NCI-H2196 treated with DMSO at 0.1 percent for 48 hours (cell line): Measurements from ENCODE around the gene ONECUT3.
"Not testable (repeated sequence)": the region's sequence is repeated elsewhere in the genome, so short reads cannot be mapped to it uniquely, and the experiment has no call there.

Experiments used
- DNase-seq: peaks from one replicate; lab custom pipeline; 2025; ENCODE audit not compliant: unreplicated experiment; lab: John Stamatoyannopoulos, UW

The ONECUT3 gene

GRCh38 chr19:1752757-1753728, at the start of gene ONECUT3:
Gene ONECUT3 (plus strand): TSS chr19:1753506. CDS start chr19:1753663, 157 bp downstream.
- DNase-seq: no peak

GRCh38 chr19:1704339-1704738, 49.0 kb upstream of the ONECUT3 start:
- DNase-seq: no peak

GRCh38 chr19:1705367-1705766, 47.9 kb upstream of the ONECUT3 start:
- DNase-seq: no peak

- not testable (repeated sequence) for DNase-seq
These were observed 46.7 kb upstream of the ONECUT3 start for GRCh38 chr19:1706646-1707045.

- no peak for DNase-seq
These were observed 46.1 kb upstream of the ONECUT3 start for GRCh38 chr19:1707240-1707639.

GRCh38 chr19:1713170-1713569, 40.1 kb upstream of the ONECUT3 start:
- no peak for DNase-seq

- DNase-seq: no peak
These were observed 37.8 kb upstream of the ONECUT3 start for GRCh38 chr19:1715540-1715939.

- DNase-seq: no peak
These were observed 35.9 kb upstream of the ONECUT3 start for GRCh38 chr19:1717200-1717969.

- no peak for DNase-seq
These were observed 35.4 kb upstream of the ONECUT3 start for GRCh38 chr19:1717970-1718264.

GRCh38 chr19:1718420-1719291, 34.6 kb upstream of the ONECUT3 start:
- no peak for DNase-seq

GRCh38 chr19:1719519-1719918, 33.8 kb upstream of the ONECUT3 start:
- DNase-seq: no peak

GRCh38 chr19:1720237-1720636, 33.1 kb upstream of the ONECUT3 start:
- DNase-seq: no peak

- DNase-seq: peak; percentile 45
These were observed 27.9 kb upstream of the ONECUT3 start for GRCh38 chr19:1725100-1726064.

GRCh38 chr19:1728816-1729567, 24.3 kb upstream of the ONECUT3 start:
- no peak for DNase-seq

- no peak for DNase-seq
These were observed 23.8 kb upstream of the ONECUT3 start for GRCh38 chr19:1729568-1729925.

GRCh38 chr19:1730157-1730556, 23.1 kb upstream of the ONECUT3 start:
- DNase-seq: no peak

- no peak for DNase-seq
These were observed 18.9 kb upstream of the ONECUT3 start for GRCh38 chr19:1734321-1734966.

GRCh38 chr19:1736280-1736679, 17.0 kb upstream of the ONECUT3 start:
- no peak for DNase-seq

GRCh38 chr19:1736927-1737326, 16.4 kb upstream of the ONECUT3 start:
- no peak for DNase-seq
